Measurements from ENCODE around the gene RPIA. TPM values are rescaled to one million over a fixed set of nuclear protein-coding genes. Genes with fewer than 3 reads are reported as not detected.

Gene RPIA
- total and polyA plus RNA-seq, 2 of the 13 experiments (the other 11 are each of a cell fraction or from before 2014, with no cell fraction given) = 13.3 to 23.9 TPM

- TF ChIP-seq SP5 (CRISPR knock-in tag; IDR thresholded peaks at IDR 0.05; ENCODE audit: borderline replicate concordance, low read depth) (no peak; the same call in 1 of the 2 replicates), ZBTB3 (CRISPR knock-in tag; IDR thresholded peaks at IDR 0.05; ENCODE audit: borderline replicate concordance, low read depth) (peak; percentile 38; the same call in 1 of the 2 replicates), ETV5 (CRISPR knock-in tag; IDR thresholded peaks at IDR 0.05; ENCODE audit: borderline replicate concordance) (peak; percentile 73; the same call in 1 of the 2 replicates), NR2F6 (IDR thresholded peaks at IDR 0.05) (no peak), NR2F6 (CRISPR knock-in tag; IDR thresholded peaks at IDR 0.05) (peak; percentile 4; the same call in 1 of the 2 replicates), ZNF512B (CRISPR knock-in tag; IDR thresholded peaks at IDR 0.05; ENCODE audit: borderline replicate concordance) (no peak), ZNF530 (CRISPR knock-in tag; IDR thresholded peaks at IDR 0.05; ENCODE audit: low read depth) (peak; percentile 80; the same call in 1 of the 2 replicates), ZNF124 (CRISPR knock-in tag; IDR thresholded peaks at IDR 0.05) (no peak), ZC3H13 (CRISPR knock-in tag; IDR thresholded peaks at IDR 0.05) (peak; percentile 59; the same call in 1 of the 2 replicates), ZNF367 (CRISPR knock-in tag; IDR thresholded peaks at IDR 0.05; ENCODE audit: borderline replicate concordance) (peak; percentile 91; the same call in 1 of the 2 replicates), PAXIP1 (CRISPR knock-in tag; conservative IDR thresholded peaks at IDR 0.05) (peak; percentile 65), ZFAT (CRISPR knock-in tag; conservative IDR thresholded peaks at IDR 0.05) (peak; percentile 58; the same call in 1 of the 2 replicates), ZBTB37 (CRISPR knock-in tag; IDR thresholded peaks at IDR 0.05) (no peak), ARID5B (CRISPR knock-in tag; IDR thresholded peaks at IDR 0.05) (peak; percentile 66; the same call in 1 of the 2 replicates), TFAP4 (IDR thresholded peaks at IDR 0.05; ENCODE audit: borderline replicate concordance, low read depth) (peak; percentile 97)
Measured at GRCh38 chr2:88691339-88692183, at the start of gene RPIA (continued).

Data from HepG2 (cell line).